Upper lobe of left lung (tissue), 4 donors: Measurements from ENCODE around the gene PROSER3.

Source experiments
- EP300 ChIP-seq, 4 donors: sonication (generic); formaldehyde crosslinking; IDR thresholded peaks; one replicate each; pipeline ENCODE4 v1.5.1; 2017; ENCODE audit warnings: antibody characterized with exemption in 4 of 4, control low read depth in 2 of 4
- POLR2A ChIP-seq, 4 donors: fragments of 450-650 bp; IDR thresholded peaks; one replicate each; pipeline ENCODE4 v1.5.1; 2016 to 2017; ENCODE audit warnings: antibody characterized with exemption in 4 of 4, mild to moderate bottlenecking in 2 of 4
- POLR2AphosphoS5 ChIP-seq, 2 donors: sonication (generic); formaldehyde crosslinking; IDR thresholded peaks; one replicate each; pipeline ENCODE4 v1.5.1; 2017; ENCODE audit warnings: antibody characterized with exemption in 2 of 2
- TF ChIP-seq, protein P1 (sequence below), 6 experiments: fragments of 450-650 bp in 4 of 6; fragments of 200-600 bp in 2 of 6; sonication (generic) in 2 of 6; IDR thresholded peaks; one replicate each; pipeline ENCODE4 v1.5.1; 2016 to 2019; ENCODE audit warnings: antibody characterized with exemption in 6 of 6

DNA sequence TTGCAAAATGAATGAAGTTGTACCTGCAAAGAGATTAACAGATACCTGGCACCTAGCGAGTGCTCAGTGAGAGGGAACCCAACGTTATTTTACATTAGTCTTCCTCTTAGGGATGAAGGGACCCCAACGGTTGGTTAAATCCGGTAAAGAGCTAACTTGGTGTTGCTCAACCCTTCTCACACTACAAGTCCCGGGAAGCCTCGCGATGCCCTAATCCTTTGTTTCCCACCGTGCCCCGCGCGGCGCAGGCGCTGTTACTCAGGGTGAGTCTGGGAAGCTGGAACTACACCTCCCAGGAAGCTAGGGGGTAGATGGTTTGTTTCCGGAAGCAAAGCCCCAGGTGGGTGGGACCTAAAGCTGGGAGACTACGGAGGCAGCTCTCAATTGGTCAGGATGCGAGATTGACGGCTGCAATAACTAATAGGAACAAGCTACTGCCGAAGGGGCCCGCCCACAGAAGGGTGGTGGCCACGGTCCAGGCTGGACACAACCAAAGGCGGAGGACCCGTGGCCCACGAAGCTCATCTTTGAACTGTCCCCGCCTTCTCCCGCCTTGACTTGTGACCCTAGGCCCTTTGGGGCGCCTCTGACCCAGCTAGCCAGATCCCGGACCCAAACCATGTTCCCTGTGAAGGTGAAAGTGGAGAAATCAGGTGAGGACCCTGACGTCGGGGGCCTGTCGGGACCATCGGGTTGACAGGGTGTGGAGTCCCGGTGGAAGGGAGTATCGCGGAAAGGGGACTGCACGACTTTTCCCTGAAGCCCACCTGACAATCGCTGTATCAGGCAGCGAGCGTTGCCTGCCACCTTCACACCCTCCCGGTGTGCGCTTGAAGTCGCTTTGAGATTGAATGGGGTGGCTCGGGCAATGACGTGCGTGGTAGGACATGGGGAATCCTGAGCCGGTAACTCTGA, 9.6 kb upstream of the PROSER3 start, which contains the start of gene LIN37:
- TF ChIP-seq POLR2A (IDR thresholded peaks at IDR 0.05) (peak in 3 of 4 donors; percentile 55 to 92 (median 91)), EP300 (IDR thresholded peaks at IDR 0.05) (no peak), POLR2AphosphoS5 (IDR thresholded peaks at IDR 0.05) (peak; percentile 76 to 96)
- TF ChIP-seq, protein P1, sequence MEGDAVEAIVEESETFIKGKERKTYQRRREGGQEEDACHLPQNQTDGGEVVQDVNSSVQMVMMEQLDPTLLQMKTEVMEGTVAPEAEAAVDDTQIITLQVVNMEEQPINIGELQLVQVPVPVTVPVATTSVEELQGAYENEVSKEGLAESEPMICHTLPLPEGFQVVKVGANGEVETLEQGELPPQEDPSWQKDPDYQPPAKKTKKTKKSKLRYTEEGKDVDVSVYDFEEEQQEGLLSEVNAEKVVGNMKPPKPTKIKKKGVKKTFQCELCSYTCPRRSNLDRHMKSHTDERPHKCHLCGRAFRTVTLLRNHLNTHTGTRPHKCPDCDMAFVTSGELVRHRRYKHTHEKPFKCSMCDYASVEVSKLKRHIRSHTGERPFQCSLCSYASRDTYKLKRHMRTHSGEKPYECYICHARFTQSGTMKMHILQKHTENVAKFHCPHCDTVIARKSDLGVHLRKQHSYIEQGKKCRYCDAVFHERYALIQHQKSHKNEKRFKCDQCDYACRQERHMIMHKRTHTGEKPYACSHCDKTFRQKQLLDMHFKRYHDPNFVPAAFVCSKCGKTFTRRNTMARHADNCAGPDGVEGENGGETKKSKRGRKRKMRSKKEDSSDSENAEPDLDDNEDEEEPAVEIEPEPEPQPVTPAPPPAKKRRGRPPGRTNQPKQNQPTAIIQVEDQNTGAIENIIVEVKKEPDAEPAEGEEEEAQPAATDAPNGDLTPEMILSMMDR (IDR thresholded peaks at IDR 0.05): peak in 4 of 6 experiments; percentile 23 to 62 (median 50)
